Inflammatory macrophage treated with lipopolysaccharide for 1 hour (primary cell): Measurements from ENCODE around the gene SCO1.

Experiments
- DNase-seq, 2 donors: peaks; one replicate each; pipeline ENCODE4 v3.0.0-alpha.2; 2020 to 2022

SCO1 gene

GRCh38 chr17:10649602-10650001, 47.7 kb downstream of the SCO1 start:
- DNase-seq: no peak

- no peak for DNase-seq
Observed at GRCh38 chr17:10648956-10649355, 48.4 kb downstream of the SCO1 start.

DNA sequence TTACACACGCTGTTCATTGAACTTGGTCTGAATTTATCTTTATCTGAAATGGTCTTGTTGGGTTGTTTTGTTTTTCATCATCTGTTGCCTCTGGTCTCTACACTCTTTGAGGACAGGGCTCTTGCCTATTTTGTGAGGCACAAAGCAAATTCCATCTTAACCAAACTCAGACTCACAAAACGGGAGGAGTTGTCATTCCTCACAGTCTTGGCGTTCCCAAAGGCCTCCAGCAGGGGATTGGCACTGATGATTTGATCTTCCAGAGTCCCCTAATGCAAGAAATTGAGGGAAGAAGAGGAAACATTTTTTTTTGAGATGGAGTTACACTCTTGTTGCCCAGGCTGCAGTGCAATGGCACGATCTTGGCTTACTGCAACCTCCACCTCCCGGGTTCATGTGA, 49.0 kb downstream of the SCO1 start:
- DNase-seq: no peak

DNA sequence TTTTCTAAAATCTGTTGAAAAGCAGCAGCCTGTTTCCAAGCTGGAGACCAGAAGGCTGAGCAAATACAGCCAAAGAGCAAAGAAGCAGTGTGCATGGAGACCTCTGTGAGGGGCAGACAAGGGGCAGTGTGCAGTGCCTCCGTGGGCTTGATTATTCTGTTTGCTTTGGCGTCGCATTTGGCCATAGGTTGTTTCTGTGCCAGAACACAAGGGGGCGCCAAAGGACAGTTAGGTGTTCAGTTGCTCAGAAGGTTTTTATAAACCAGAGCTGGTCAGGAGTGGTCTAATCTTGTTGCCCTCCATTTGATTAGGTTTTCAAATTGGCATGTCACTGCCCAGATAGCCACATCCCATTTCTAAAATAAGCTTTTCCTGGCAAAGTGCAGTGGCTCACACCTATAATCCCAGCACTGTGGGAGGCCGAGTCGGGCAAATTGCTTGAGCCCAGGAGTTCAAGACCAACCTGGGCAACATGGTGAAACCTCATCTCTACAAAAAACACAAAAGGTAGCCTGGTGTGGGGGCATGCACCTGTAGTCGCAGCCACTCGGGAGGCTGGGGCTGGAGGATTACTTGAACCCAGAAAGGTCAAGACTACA, 50.8 kb downstream of the SCO1 start:
- peak; percentile 27 to 71 for DNase-seq

DNA sequence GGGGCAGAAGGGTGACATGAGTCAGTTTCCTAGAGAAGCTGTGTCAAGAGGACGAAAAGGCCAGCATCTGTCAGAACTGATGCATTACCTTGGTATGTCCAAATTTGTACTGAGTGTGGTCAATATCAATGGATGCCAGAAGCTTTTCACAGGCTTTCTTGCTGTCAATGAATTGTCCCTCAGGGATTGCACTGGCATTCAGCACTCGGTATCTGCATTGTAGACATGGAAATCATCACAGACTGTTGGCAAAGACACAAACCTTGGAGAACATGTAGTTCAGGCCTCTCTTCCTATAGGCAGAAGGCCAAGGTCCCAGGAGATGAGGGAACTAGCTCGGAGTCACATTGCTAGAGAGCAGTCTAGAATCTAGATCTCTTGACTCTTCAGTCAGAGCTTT, 56.9 kb downstream of the SCO1 start:
- DNase-seq: no peak

GRCh38 chr17:10638151-10638550, 59.2 kb downstream of the SCO1 start:
- no peak for DNase-seq

GRCh38 chr17:10635290-10635689, 62.0 kb downstream of the SCO1 start:
- DNase-seq: no peak

GRCh38 chr17:10633738-10634379, 63.5 kb downstream of the SCO1 start:
- no peak for DNase-seq

DNA sequence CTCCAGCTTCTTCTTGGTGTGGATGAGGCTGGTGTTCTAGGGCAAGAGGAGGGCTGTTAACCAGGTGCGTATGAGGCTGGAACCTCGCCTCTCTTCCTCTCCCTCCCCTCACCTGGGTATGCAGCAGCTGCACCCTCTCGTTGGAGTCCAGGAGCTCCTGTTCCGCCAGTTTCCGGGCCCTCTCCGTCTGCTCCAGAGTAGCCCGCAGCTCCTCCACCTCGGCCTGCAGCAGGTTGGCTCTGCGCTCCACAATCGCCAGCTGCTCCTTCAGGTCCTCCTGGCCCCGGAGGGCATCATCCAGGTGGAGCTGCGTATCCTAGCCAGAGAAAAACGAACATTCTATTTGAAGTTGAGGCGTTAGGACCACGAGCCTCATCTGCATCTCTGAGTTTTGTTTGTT, 65.6 kb downstream of the SCO1 start:
- no peak for DNase-seq

DNA sequence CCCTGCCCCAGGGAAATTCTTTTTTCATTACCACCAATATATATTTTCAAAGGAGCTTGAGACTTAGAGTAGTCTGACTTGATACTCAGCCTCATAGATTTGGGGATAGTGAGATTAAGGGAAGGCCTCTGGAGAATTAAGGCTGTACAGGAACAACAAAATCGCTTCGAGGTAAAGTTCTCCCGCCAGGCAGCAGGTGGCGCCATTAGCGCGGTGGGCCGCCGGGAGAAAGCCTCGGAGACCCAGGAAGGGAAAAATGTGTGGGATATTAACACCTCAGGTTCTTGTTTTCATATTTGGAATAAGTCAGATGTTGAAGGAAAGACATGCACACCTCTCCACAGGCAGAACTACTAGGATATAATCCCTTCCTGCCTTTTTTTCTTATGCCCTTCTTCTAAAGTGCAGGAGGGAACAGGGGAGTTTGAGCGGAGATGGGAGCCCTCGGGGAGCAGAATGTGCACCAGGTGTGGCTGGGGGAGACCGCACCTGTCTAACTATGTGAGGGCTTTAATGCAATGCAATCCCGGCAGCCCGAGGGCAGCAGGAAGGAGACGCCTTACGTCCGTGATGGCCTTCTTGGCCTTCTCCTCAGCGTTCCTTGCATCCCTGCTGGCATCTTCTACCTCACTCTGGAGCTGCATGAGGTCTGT, 66.2 kb downstream of the SCO1 start:
- peak in 1 of 2 donors; percentile 34 for DNase-seq

DNA sequence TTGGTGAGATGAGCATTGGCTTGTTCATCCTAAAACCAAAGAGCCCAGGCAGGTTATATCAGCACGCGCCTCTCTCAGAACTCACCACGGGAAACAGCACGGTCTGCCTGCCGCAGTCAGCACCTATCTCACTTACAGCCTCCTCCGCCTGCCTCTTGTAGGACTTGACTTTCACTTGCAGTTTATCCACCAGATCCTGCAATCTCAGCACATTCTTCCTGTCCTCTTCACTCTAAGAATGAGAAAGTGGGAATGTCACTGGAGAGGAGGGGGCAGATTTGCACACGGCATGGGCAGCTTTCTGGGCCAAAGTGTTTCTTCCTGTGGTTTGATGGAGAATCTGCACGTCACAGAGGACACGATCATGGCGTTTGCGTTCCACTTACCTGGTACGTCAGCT, 67.6 kb downstream of the SCO1 start:
- DNase-seq: no peak

GRCh38 chr17:10628756-10629155, 68.6 kb downstream of the SCO1 start:
- DNase-seq: no peak

DNA sequence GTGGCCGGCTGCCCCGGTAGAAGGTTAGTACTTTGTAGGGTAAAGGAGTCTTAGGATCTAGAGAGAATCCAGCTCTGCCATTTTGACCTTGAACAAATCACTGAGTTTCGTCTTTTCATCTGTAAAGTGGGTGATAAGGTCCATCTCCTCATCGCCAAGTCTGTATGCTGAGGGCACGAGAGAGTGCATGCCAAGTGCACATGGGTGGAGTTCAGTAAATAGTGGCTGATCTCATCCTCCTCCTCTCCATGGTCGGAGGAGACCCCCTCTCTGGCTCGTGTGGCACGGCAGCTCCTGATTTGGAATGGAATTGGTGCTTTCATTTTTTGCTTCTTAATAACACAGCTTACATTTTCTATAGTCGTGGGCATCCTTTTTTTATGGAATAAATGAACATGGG, 70.9 kb downstream of the SCO1 start:
- DNase-seq: no peak

GRCh38 chr17:10624969-10625368, 72.4 kb downstream of the SCO1 start:
- DNase-seq: no peak

DNA sequence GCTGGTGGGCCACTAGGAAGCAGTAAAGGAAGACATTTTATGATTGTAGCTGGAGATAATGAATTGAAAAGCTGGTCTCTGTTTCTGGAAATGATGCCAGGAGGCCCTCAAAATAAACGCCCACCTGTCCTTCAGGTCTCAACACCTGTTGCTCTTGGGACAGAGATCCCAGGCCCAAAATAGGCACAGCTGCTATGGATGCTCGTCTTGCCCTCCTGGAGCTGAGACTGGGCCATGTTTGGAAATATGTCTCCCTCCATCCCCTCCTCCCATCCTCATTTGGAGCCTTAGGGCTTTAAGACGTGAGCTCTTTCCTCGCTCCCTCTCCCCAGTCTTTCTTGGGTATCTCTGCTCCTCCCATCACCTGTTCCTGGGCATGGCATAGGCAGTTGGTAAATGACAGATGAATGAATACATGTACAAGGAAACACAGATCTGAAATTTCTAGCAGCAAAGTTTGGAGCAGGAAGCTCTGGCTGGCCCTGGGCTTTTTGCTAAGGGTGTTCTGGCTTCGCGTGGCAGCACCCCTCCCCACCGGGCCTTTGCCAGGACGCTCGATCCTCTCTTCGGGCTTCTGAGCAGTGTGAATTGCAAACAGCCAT, 73.5 kb downstream of the SCO1 start:
- no peak for DNase-seq

GRCh38 chr17:10622617-10623485, 74.5 kb downstream of the SCO1 start:
- no peak for DNase-seq
